HL-60/S4 (cell line): ENCODE measurements around the gene SNAP47.

ENCODE experiments used
- in situ Hi-C: fragments of 300-500 bp; cut with MboI; formaldehyde crosslinking; loops from 2 replicates; pipeline ENCODE4 v1.14.3; 2022; ENCODE audit warnings: low sequenced_read_pairs

SNAP47 gene

DNA sequence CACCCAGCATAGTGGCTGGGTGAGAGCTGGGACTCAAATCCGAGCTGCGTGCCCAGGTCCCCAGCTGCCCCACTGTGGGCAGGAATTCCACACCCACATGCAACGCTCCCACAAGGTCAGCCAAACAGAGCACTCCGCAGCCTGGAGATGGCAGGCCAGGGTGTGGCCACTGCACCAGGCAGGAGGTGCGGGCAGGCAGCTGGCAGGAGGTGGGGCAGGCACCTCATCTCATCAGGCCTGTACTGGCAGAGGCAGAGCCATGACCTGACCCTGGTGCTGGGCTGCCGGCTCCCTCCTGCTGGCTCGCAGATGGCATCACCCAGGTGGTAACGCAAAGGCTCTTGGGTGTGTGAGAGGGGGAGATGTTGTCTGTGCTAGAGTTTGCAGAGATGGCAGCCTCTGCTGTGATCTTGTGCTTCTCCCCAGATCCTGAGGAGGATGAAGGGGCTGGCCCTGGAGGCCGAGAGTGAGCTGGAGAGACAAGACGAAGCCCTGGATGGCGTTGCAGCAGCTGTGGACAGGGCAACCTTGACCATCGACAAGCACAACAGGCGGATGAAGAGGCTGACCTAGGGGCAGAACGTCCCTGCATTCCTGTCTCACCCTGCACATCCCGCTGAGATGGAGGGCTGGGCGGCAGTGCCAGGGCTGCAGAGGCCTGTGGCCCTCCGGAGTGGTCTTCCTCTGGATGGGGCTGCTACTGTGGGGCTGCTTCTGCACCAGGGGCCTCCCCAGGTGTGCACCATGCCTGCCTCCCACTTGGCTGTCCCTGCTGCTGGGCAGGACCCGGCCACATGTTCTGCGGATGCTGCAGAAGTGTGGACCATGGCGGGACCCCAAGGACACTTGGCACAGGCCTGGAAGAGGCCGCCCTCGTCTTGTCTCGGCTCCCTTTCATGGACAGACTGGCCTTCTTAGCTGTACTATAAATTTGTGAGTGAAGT, 45.1 kb downstream of the SNAP47 start:
- in situ Hi-C loops, result no loop called here

GRCh38 chr1:227781314-227781930, 46.2 kb downstream of the SNAP47 start:
- in situ Hi-C loops, result no loop called here

- in situ Hi-C loops, result no loop called here
Measured at GRCh38 chr1:227782226-227782625, 47.0 kb downstream of the SNAP47 start.

DNA sequence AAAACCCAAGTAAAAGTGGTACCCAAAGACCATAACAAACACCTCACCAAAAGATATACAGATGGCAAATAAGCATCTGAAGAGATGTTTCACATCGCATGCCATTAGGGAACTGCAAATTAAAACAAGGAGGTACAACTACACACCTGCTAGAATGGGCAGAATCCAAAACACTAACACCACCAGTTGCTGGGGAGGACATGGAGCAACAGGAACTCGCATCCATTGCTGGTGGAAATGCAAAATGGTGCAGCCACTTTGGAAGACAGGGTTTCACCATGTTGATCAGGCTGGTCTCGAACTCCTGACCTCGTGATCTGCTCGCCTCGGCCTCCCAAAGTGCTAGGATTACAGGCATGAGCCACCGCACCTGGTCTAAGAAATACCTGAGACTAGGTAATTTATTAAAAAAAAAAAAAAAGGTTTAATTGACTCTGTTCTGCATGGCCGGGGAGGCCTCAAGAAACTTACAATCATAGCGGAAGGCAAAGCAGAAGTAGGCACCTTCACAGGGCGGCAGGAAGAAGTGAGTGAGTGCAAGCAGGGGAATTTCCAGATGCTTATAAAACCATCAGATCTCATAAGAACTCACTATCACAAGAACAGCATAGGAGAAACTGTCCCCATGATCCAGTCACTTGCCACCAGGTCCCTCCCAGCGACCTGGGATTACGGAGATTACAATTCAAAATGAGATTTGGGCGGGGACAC, 50.0 kb downstream of the SNAP47 start:
- in situ Hi-C loops, result no loop called here

- in situ Hi-C loops, result no loop called here
Measured at GRCh38 chr1:227785805-227786671, 50.8 kb downstream of the SNAP47 start.

- in situ Hi-C loops, result no loop called here
Measured at GRCh38 chr1:227786673-227787512, 51.7 kb downstream of the SNAP47 start.

- in situ Hi-C loops, result no loop called here
Measured at GRCh38 chr1:227787513-227788270, 52.5 kb downstream of the SNAP47 start.

DNA sequence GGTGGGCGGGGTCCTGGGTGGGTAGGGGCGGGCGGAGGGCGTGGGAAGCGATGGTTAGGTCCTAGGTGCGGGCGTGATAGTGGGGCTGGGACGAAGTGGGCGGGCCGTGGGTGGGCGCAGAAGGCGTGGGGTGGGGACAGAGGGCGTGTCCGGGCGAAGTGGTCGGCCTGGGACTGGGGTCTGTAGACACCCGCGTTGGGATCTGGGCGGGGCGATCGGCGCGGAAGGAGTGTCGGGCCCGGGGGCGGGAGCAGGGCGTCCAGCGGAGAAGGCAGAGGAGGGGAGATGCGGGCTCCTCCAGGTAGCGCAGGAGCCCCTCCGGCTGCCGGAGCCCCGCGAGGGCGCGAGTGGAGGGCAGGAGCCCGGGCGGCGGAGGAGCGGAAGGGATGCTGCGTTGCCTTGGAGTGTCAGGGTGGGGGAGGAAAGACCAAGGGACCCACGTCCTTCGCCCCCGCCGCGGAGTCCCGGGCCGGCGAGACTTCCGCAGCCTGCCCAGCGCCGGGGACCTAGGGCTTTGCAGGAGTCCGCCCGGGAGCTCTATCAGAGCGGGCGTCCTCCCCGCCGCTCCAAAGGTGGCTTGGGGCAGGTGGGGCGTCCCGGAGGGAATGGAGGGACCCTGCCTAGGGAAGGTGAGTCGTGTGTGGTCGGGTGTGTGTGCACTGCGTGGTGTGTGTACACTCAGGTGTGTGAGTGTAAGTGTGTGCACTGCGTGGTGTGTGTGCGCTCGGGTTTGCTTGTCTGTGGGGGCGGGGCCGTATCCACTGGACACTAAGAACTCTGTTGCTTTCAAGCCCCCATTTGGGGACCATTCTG, 53.2 kb downstream of the SNAP47 start:
- in situ Hi-C loops, result no loop called here

GRCh38 chr1:227789084-227790033, 54.1 kb downstream of the SNAP47 start:
- in situ Hi-C loops, result no loop called here

DNA sequence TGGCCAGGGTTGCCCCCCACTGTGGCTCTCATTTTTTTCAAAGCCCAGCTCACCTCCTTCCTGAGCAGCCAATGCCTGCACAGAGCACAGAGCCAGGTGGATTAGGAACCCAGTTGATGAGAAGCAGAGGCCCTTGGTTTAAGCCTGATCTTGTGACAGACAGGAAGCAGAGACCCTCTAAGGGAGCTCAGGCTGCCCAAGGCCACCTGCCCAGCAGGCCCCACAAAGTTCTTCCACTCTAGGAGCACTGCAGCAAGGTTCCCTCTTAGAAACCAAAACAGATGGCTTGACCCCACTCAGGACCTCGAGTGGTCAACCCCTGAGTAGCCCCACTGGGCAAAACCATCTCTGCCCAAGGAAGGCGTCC, 54.8 kb downstream of the SNAP47 start:
- in situ Hi-C loops, result no loop called here

- in situ Hi-C loops, result no loop called here
Measured at GRCh38 chr1:227790868-227791267, 55.6 kb downstream of the SNAP47 start.

- in situ Hi-C loops, result no loop called here
Measured at GRCh38 chr1:227791425-227792143, 56.3 kb downstream of the SNAP47 start.

DNA sequence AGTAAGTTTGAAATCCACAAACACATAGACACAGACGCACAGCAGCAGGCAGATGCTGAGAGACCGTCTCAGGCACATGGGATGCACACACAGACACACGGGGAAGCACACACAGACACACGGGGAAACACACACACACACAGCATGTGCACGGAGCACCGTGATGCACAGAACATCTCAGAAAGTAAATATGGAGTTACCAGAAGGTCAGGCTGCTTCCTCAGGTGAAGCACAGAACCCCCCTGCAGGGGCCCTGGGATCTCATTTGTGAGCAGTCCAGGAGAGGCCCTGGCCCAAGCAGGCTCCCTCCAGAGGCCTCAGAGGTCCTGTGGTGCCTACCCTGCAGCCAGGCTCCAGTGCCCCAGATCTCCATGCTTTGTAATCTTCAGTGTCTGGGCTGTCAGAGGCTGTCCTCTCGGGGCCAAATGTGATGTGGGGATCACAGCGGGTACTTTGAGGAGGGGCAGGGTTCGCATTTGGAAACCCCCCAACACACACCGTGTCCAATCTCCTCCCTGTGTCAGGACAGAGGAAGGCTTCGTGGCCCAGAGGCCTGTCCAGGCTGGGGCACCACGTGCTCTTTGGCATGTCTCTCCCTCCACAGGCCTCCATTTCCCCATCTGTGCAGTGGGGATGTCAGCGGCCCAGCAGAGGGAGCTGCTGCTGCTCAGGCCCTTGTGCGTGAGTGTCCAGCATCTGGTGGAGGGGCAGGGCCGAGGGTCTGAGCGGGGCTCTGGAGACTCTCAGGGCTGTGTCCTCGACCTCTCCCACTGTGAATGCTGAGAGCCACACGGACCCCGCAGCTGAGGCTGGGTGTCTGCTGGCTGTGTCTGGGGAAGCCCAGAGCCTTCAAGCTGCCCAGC, 57.2 kb downstream of the SNAP47 start:
- in situ Hi-C loops, result no loop called here

DNA sequence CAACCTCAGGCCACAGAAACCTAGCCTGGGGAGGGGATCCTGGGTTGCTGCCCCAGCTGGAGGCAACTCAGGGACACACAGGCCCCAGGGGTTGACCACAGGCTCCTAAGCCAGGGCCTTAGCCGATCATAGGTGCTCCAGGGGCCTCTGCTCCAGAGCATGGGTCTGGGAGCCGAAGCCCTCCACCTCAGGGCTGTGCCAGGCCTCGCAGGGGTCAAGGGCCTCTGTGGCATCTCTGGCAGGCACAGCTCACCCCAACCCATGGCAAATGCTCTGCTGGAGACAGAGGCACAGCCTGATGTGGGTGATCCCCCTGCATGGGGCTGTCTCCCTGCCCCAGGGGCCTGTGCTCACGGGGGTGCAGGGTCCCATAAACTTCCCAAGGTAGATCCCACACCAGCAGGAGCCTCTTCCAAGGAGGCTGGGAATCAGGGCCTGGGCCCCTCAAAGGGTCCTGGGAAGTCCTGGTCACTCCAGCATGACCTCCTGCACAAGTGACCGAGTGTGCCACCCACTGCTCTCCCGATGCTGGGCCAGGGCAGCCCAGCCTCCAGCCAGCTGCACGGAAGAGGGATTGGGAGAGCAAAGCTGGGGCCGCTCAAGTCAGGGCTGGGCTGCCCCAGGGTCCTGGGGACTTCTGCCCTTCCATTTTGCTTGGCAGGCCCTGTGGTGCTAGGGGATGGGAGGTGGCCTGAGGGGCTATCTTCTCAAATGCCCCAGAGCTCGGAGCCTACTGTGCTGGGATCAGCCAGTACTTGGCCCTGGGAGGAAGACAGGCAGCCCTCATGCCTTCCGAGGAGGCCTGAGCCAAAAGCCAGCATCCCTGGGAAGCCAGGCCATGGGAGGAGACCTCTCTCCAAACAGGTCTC, 58.1 kb downstream of the SNAP47 start:
- in situ Hi-C loops, result no loop called here
